ENCODE measurements around the gene GCNA. TPM values are rescaled to one million over a fixed set of nuclear protein-coding genes. Genes with fewer than 3 reads are reported as not detected.

Gene GCNA
- total RNA-seq, 1 donor from 2014 or later: 0.96 TPM

DNA sequence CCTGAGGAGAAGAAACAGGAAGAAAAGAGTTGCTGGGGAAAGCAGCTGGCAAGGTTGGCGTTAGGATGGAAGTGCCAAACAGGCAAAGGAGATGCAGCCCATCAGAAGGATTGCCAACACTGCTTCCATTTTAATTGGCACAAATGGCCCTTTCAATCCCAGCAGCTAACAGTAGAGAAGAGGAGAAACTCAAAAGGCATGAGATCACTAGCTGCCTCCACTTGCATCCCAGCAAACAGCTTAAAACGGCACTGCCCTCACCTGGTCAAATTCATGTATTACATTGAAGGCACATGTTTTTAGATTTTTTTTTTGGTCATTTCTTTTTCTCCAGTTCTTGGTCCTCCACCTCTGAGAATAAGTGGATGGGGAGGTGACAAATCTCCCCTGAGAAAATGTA lies 74.2 kb downstream of the GCNA start:
- no peaks in the 10 kb centered on the region for H3K36me3 ChIP-seq
- H3K4me1 ChIP-seq: no peaks in the 10 kb centered on the region
- H3K27ac ChIP-seq: no peak overlapping the region
- intact Hi-C loops (cut with DNase I): no loop called here
- no peaks in the 10 kb centered on the region for H3K9me3 ChIP-seq
- TF ChIP-seq, protein P1, sequence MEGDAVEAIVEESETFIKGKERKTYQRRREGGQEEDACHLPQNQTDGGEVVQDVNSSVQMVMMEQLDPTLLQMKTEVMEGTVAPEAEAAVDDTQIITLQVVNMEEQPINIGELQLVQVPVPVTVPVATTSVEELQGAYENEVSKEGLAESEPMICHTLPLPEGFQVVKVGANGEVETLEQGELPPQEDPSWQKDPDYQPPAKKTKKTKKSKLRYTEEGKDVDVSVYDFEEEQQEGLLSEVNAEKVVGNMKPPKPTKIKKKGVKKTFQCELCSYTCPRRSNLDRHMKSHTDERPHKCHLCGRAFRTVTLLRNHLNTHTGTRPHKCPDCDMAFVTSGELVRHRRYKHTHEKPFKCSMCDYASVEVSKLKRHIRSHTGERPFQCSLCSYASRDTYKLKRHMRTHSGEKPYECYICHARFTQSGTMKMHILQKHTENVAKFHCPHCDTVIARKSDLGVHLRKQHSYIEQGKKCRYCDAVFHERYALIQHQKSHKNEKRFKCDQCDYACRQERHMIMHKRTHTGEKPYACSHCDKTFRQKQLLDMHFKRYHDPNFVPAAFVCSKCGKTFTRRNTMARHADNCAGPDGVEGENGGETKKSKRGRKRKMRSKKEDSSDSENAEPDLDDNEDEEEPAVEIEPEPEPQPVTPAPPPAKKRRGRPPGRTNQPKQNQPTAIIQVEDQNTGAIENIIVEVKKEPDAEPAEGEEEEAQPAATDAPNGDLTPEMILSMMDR (IDR thresholded peaks at IDR 0.05): peak; percentile 7 to 66 (median 38)
- no peak overlapping the region for H3K4me3 ChIP-seq
- peak in 1 of 2 donors; percentile 62 for DNase-seq (ENCODE audit: low spot score in 2 of 2)
- H3K27me3 ChIP-seq: no peaks in the 10 kb centered on the region

DNA sequence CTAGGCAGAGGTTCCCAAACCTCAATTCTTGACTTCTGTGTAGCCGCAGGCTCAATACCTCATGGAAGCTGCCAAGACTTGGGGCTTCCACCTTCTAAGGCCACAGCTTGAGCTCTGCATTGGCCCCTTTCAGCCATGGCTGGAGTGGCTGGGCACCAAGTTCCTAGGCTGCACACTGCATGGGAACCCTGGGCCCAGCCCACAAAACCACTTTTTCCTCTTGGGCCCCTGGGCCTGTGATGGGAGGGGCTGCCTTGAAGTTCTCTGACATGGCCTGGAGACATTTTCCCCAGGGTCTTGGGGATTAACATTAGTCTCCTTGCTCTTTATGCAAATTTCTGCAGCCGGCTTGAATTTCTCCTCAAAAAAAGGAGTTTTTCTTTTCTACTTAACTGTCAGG lies 75.1 kb downstream of the GCNA start:
- intact Hi-C loops (cut with DNase I): no loop called here
- H3K36me3 ChIP-seq: no peaks in the 10 kb centered on the region
- H3K27ac ChIP-seq: no peak overlapping the region
- TF ChIP-seq, protein P1 (IDR thresholded peaks at IDR 0.05): no peak
- H3K27me3 ChIP-seq: no peaks in the 10 kb centered on the region
- no peaks in the 10 kb centered on the region for H3K9me3 ChIP-seq
- no peaks in the 10 kb centered on the region for H3K4me1 ChIP-seq
- H3K4me3 ChIP-seq: no peak overlapping the region
- DNase-seq (ENCODE audit: low spot score in 2 of 2): peak in 1 of 2 donors; percentile 39

DNA sequence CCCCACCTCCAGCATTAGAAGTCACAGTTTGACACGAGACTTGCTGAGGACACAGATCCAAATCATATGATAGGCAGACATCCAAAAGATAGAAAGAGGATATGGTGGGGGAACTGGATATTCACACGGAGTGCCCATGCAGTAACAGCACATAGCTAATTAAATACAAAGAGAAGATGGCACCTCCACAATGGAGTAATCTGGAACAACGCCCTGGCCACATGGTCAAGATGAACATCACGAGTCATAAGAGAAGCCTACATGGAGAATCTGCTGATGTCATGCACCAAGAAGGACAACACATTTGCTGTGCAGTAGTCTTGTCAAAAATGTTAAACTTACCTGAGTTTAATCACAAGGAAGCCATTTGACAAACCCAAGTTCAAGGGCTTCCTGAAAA lies 79.0 kb downstream of the GCNA start:
- Histone ChIP-seq H3K9me3 (no peaks in the 10 kb centered on the region), H3K4me1 (no peaks in the 10 kb centered on the region), H3K4me3 (no peak overlapping the region), H3K36me3 (no peaks in the 10 kb centered on the region), H3K27ac (no peak overlapping the region), H3K27me3 (no peaks in the 10 kb centered on the region)
- DNase-seq (ENCODE audit: low spot score in 2 of 2): no peak
- intact Hi-C loops (cut with DNase I): no loop called here
- TF ChIP-seq, protein P1 (IDR thresholded peaks at IDR 0.05): no peak

DNA sequence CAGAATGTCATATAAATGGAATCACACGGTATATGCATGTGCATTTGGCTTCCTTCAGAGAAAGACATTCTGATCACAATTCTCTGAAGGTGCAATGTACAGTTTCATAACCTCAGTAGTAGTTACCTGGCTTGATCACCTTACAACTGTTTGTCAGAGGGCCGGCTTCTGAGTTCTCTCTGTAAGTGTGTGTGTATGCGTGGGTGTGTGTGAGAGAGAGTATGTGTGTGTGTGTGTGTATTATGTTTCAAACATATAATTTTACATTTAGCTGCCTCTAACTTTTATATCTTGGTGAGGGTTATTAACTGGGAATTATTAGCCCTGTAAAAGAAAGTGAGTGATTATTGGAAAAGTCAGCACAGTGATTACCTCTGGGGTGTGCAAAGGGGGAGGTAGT lies 81.1 kb downstream of the GCNA start:
- Histone ChIP-seq H3K27me3 (no peaks in the 10 kb centered on the region), H3K27ac (no peak overlapping the region), H3K4me1 (no peaks in the 10 kb centered on the region), H3K4me3 (no peak overlapping the region), H3K9me3 (no peaks in the 10 kb centered on the region), H3K36me3 (no peaks in the 10 kb centered on the region)
- intact Hi-C loops (cut with DNase I): no loop called here
- DNase-seq (ENCODE audit: low spot score in 2 of 2): no peak
- TF ChIP-seq, protein P1 (IDR thresholded peaks at IDR 0.05): no peak

DNA sequence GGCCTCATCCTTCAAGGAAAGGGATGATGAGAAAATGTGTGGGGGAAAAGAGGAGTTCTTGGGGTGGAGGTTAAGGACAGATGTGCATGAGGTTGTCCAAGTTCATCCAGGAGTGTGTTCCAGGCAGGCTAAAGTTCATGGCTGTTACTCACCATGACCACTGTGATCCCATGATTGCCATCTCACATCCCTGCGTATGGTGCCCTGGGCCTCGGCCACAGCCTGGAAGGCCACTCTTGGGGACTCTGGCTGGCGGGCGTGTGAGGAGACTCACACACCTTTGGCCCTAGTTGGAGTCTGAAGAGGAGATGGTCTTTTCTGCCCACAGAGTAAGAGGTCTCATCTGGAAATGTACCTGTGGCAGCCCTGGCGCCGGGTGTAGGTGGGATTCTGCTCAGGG lies 81.7 kb downstream of the GCNA start:
- TF ChIP-seq, protein P1 (IDR thresholded peaks at IDR 0.05): no peak
- no peak for DNase-seq (ENCODE audit: low spot score in 2 of 2)
- no peaks in the 10 kb centered on the region for H3K4me1 ChIP-seq
- H3K9me3 ChIP-seq: no peaks in the 10 kb centered on the region
- no peak overlapping the region for H3K27ac ChIP-seq
- H3K4me3 ChIP-seq: no peak overlapping the region
- no peaks in the 10 kb centered on the region for H3K27me3 ChIP-seq
- H3K36me3 ChIP-seq: no peaks in the 10 kb centered on the region
- intact Hi-C loops (cut with DNase I): no loop called here
